GM12864 (cell line): ENCODE measurements around the gene HAND2.

Experiments
- DNase-seq: peaks from one replicate; pipeline ENCODE4 v3.0.0-alpha.2; 2011; ENCODE audit warnings: low read depth
- H3K4me3 ChIP-seq: 2 replicates; pipeline ENCODE4 v1.5.1; 2011; ENCODE audit warnings: mild to moderate bottlenecking, low read depth, low read length, control low read depth
- TF ChIP-seq, protein P1 (sequence below): IDR thresholded peaks from 2 replicates; pipeline ENCODE4 v1.5.1; 2011; ENCODE audit warnings: low read depth, mild to moderate bottlenecking, moderate library complexity, low read length, control low read depth, inconsistent platforms; ENCODE audit errors: missing control alignments

Gene HAND2

DNA sequence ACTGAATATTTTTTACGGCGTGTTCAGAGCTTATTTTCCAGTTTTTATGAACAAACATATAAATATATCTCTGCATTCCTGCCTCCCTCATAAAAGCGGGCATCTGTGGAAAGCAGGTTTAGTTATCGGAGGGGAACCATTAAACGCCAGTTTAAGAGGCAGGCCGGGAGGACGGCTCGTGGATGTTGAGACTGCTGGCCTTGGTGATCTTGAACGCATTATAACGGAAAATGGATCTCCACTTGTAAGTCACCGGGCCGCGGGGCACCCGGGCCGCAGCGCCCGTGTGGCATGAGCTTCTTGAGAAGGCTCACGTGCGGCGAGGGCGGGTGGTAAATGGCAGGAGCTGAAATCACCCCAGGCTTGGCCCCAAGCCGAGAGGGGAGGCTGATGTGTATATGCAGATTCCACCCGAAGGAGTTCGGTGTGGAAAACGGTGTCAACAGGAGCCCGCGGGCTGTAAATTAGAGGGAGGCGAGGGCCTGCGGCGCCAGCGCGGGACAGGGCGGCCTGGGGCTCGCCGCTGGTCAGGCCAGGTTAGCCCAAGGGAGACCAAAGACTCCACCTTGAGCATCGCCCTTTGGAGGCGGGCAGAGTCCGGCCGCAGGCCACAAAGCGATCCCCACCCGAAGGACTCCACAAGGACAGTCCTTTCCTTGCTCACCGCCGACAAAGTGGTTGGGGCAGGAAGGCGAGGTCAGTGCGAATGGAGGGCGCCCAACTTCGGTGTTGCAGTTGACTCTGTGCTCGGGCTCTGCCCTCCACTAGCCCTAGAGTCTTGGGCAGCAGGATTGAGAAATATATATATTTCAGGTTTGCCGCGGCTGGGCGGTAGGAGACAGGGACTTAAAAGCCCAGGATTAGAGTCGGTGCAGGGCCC, 1.3 kb upstream of the HAND2 start:
- DNase-seq = no peak
- H3K4me3 ChIP-seq = no peak overlapping the region
- TF ChIP-seq, protein P1, sequence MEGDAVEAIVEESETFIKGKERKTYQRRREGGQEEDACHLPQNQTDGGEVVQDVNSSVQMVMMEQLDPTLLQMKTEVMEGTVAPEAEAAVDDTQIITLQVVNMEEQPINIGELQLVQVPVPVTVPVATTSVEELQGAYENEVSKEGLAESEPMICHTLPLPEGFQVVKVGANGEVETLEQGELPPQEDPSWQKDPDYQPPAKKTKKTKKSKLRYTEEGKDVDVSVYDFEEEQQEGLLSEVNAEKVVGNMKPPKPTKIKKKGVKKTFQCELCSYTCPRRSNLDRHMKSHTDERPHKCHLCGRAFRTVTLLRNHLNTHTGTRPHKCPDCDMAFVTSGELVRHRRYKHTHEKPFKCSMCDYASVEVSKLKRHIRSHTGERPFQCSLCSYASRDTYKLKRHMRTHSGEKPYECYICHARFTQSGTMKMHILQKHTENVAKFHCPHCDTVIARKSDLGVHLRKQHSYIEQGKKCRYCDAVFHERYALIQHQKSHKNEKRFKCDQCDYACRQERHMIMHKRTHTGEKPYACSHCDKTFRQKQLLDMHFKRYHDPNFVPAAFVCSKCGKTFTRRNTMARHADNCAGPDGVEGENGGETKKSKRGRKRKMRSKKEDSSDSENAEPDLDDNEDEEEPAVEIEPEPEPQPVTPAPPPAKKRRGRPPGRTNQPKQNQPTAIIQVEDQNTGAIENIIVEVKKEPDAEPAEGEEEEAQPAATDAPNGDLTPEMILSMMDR = no peak

DNA sequence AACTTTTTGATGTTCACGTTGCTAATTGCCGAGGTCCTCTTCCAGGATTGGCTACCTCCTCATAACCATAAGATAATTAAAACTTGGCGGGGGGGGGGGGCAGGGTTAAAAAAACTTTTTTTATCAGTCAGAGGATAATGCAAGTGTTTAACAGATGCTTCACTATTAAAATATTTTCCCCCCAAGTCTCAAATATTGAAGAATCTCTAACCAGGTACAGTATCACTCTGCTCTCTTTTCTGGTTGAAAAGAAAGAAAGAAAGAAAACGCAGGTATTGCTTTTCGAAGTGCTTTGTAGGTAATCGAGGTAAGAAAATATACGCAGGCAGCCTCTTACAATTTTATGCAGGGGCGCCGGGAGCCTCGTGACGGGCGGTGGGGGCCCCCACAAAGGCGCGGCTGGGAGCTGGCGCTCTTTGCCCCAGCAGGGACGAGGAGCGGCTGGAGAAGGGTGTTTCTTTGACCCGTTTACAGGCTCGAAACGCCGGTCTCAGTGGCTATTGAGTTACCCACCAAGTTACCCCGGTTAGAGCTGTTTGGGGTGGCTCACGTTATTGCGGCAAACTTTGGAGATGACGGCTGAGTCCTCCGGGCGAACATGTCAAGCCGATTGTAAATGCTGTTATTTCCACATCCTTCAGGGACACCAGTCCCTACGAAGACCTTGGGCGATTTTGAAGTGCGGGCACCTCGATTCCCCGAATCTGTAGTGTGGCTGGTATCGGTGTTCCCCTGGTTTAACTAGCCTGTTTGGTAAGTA, 477 bp upstream of the HAND2 start:
- no peak for DNase-seq
- H3K4me3 ChIP-seq = no peak overlapping the region
- TF ChIP-seq, protein P1 = no peak

DNA sequence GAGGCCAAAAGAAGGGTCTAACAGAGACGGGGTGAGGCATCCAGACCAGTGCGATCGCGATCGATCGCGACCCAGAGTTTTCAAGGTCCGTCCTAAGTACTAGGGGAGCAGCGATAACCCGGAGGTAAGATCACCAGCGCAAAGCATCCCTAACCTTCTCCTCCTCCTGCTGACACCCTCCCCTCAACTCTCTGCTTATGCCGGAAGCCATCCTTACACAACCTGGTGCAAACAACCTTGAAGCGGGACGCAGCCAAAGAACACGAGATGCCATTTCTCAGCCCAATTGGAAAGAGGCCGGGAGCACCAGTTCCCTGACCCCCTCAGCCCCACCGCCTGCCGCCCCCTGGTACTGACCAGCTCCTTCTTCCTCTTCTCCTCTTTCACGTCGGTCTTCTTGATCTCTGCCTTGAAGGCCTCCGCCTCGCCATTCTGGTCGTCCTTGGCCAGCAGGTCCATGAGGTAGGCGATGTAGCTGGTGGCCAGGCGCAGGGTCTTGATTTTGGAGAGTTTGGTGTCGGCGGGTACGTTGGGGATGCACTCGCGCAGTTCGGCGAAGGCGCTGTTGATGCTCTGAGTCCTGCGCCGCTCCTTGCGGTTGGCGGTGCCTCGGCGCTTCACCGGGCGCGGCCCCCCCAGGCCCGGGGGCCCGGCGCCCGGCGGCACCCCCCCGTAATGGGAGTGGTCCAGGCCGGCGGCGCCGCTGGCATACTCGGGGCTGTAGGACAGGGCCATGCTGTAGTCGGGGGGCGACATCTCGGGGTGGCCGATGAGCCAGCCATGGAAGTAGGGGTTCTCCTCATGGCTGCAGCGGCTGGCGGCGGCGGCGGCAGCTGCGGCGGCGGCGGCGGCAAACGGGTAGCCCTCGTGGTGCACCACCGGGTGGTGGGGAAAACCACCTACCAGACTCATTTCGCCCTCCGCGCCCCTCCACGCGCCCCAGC, 1.4 kb downstream of the HAND2 start:
- no peak overlapping the region for H3K4me3 ChIP-seq
- TF ChIP-seq, protein P1 = no peak
- no peak for DNase-seq

DNA sequence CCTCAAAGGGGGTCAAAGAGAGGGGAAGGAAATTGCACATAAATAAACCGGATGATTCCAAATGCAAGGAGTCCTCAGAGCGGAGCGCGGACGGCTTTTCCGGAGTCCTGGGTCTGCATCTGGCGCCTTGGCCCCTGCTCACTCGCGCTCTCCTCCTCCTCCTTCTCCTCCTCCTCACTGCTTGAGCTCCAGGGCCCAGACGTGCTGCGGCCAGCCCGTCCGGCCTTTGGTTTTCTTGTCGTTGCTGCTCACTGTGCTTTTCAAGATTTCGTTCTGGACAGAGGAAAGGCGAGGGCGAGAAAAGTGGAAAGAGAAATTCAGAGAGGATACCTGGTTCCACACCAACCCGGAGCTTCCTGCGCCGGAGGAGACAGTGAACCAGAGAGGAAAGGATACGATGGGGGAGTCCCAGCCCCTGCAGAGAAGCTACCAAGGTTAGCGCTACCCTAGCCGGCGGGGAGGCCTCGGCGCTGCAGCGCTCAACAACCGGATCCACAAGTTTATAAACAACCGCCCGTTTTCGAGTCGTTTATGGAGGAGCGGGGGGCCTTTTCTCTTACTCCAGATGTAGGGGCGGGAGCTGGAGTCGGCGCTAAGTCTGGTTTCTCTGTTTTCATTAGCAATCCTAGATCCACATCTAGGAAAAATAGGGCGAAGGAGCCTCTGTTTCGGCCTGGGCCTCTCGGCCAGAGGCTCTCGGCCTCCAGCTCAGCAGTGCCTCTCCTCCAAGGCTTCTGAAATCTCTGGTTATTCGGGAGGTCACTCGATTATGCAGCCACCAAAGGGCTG, 2.7 kb downstream of the HAND2 start:
- DNase-seq = no peak
- TF ChIP-seq, protein P1 = no peak
- H3K4me3 ChIP-seq = no peak overlapping the region

DNA sequence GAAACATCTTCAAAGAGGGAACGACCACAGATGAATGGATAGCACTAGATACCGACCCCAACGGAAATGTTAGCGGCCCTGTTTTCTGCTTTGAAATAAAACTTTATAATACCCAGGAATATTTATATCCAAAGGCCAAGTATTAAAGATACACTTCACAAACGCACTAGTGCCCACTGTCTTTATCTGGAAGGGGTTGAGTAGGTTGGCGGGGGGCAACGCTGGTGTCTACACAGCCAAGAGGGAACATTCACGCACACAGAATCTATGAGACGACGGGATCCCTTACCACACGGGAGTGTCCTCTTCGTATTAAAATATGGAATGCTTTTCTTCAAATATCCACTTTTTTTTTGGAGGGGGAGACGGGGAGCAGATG, 3.3 kb downstream of the HAND2 start:
- DNase-seq = no peak
- TF ChIP-seq, protein P1 = no peak
- no peak overlapping the region for H3K4me3 ChIP-seq

DNA sequence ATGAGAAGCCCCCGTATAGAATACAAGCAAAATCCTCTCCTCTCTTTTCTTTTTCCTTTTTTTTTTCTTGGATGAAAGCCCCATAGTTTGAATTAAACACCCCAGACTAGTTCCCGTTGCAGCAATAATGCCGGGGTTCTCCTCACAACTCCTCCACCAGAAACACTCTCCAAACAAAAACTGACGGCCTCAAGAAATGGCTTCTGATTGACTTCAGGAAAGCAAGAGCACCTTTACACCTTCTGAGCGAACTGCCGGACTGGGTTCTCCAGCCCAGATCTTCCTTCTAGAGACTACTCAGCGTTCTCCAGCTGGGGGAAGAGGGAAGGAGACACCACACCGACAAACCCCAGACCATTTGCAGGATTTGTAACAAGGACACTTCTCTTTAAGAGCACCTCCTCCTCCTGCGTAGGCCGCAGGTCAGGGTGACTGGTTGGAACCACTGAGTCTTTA, 4.0 kb downstream of the HAND2 start:
- no peak for DNase-seq
- H3K4me3 ChIP-seq = no peak overlapping the region
- TF ChIP-seq, protein P1 = no peak
